Cardiac muscle cell (in vitro differentiated cells and primary cell): Measurements from ENCODE around the gene IFFO2. TPM values are rescaled to one million over a fixed set of nuclear protein-coding genes. Genes with fewer than 3 reads are reported as not detected.
A peak's percentile ranks its signal among the peaks of the same experiment; 100 is the strongest.

ENCODE experiments used
- DNase-seq, 2 donors: peaks; one replicate each; pipeline versions ENCODE4 v3.0.0 to v3.0.0-alpha.2; 2010 to 2017; ENCODE audit warnings: low read depth in 1 of 2, low spot score in 1 of 2
- H3K27ac ChIP-seq: fragments of 200-600 bp; sonication (generic); 2 replicates; pipeline ENCODE4 v1.5.1; 2016
- H3K27me3 ChIP-seq: fragments of 200-600 bp; sonication (generic); 2 replicates; pipeline ENCODE4 v1.6.0; 2016; ENCODE audit warnings: control low read depth
- H3K36me3 ChIP-seq: fragments of 200-600 bp; sonication (generic); 2 replicates; pipeline ENCODE4 v1.5.1; 2016; ENCODE audit warnings: control low read depth
- H3K4me1 ChIP-seq: fragments of 200-600 bp; sonication (generic); 2 replicates; pipeline ENCODE4 v1.8.1; 2017; ENCODE audit warnings: low read depth, mild to moderate bottlenecking, mixed run types
- H3K4me3 ChIP-seq: fragments of 200-600 bp; sonication (generic); 2 replicates; pipeline ENCODE4 v1.5.1; 2016; ENCODE audit warnings: mild to moderate bottlenecking
- H3K9me3 ChIP-seq: fragments of 200-600 bp; sonication (generic); 2 replicates; pipeline ENCODE4 v1.5.1; 2017; ENCODE audit warnings: low read depth, mild to moderate bottlenecking, control low read depth
- polyA plus RNA-seq: library from polyadenylated mRNA; unstranded; fragments of >200 nt; fragmentation: Nextera tagmentation; extraction: Ambion mirVana; gene quantifications from 2 replicates; pipeline ENCODE4 v1.2.1, GENCODE V29; 2016
- total RNA-seq: library from RNA; depleted of rRNA; stranded (reverse); fragments of >200 nt; gene quantifications from 2 replicates; pipeline ENCODE4 v1.2.3, GENCODE V29; 2016
- TF ChIP-seq, protein P1 (sequence below): IDR thresholded peaks from 2 replicates; pipeline ENCODE4 v1.5.1; 2012; ENCODE audit warnings: low read depth, mild to moderate bottlenecking, low read length

Gene IFFO2
- total and polyA plus RNA-seq, 2 experiments from 2014 or later: 0.78 to 18.5 TPM

- Histone ChIP-seq H3K4me1 (peaks cover 14% of the 10 kb centered on the region), H3K27ac (no peak overlapping the region), H3K36me3 (no peaks in the 10 kb centered on the region), H3K9me3 (no peaks in the 10 kb centered on the region), H3K27me3 (peaks cover 18% of the 10 kb centered on the region), H3K4me3 (peak overlapping the region; percentile 79)
- peak in 1 of 2 donors; percentile 44 for DNase-seq
- TF ChIP-seq, protein P1, sequence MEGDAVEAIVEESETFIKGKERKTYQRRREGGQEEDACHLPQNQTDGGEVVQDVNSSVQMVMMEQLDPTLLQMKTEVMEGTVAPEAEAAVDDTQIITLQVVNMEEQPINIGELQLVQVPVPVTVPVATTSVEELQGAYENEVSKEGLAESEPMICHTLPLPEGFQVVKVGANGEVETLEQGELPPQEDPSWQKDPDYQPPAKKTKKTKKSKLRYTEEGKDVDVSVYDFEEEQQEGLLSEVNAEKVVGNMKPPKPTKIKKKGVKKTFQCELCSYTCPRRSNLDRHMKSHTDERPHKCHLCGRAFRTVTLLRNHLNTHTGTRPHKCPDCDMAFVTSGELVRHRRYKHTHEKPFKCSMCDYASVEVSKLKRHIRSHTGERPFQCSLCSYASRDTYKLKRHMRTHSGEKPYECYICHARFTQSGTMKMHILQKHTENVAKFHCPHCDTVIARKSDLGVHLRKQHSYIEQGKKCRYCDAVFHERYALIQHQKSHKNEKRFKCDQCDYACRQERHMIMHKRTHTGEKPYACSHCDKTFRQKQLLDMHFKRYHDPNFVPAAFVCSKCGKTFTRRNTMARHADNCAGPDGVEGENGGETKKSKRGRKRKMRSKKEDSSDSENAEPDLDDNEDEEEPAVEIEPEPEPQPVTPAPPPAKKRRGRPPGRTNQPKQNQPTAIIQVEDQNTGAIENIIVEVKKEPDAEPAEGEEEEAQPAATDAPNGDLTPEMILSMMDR: no peak
Measured at GRCh38 chr1:18954270-18955071, 2.0 kb downstream of the IFFO2 start.

GRCh38 chr1:18953731-18954231 is 2.7 kb downstream of the IFFO2 start:
- Histone ChIP-seq H3K4me3 (no peak overlapping the region), H3K9me3 (no peaks in the 10 kb centered on the region), H3K4me1 (peaks cover 20% of the 10 kb centered on the region), H3K36me3 (no peaks in the 10 kb centered on the region), H3K27me3 (peaks cover 13% of the 10 kb centered on the region), H3K27ac (no peak overlapping the region)
- TF ChIP-seq, protein P1: no peak
- no peak for DNase-seq

DNA sequence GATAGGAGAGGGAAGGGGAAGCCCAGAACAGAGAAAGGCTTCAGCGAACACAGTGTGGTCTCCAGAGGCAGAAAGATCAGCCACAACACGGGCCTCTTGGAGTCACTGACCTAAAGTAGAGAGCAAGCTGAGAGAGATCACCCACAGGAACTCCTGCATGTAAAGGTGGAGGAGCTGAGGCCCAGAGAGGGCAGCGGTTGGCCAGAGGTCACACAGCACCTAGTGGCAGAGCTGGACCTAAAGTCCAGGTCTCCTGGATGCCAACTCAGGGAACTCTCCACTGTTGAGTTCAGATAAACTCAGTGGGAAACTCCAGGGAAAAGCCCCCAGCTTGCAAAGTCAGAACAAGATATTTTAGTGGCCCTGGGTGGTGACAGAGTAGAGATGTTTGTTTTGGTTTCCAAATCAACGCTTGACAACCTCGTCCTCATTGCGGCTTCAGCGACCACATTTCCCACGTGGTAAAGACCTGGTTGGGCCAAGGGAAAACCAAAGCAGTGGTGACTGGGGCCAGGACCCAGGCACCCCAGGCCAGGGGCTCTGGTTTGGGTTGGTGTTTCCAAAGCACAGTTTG is 4.6 kb downstream of the IFFO2 start:
- no peak overlapping the region for H3K4me3 ChIP-seq
- TF ChIP-seq, protein P1: no peak

DNA sequence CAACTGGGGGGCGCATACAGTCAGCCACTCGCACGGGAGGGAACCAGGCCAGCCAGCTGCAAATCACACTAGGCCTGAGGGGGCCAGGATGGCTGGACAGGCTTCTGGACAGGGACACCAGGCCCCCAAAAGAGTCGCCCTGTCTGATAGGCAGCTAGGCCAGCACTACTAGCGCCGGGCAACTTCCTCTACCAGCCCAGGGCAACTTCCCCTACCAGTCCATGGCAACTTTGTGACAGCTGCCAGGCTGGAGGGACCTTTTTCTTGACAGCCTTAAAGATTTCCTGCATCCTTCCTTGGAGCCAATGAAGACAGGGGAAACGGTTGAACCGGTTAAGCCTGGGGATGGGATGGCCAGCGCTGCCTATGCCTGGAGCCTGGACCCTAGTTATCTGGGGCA is 5.1 kb downstream of the IFFO2 start:
- Histone ChIP-seq H3K36me3 (no peaks in the 10 kb centered on the region), H3K27ac (no peak overlapping the region), H3K27me3 (no peaks in the 10 kb centered on the region), H3K9me3 (no peaks in the 10 kb centered on the region), H3K4me1 (peaks cover 20% of the 10 kb centered on the region), H3K4me3 (no peak overlapping the region)
- no peak for DNase-seq
- TF ChIP-seq, protein P1: no peak

More for the DNA sequence above, 4.6 kb downstream of the IFFO2 start:
- H3K4me1 ChIP-seq: peaks cover 20% of the 10 kb centered on the region
- H3K27me3 ChIP-seq: no peaks in the 10 kb centered on the region
- H3K36me3 ChIP-seq: no peaks in the 10 kb centered on the region
- peak in 1 of 2 donors; percentile 42 for DNase-seq
- H3K27ac ChIP-seq: no peak overlapping the region
- H3K9me3 ChIP-seq: no peaks in the 10 kb centered on the region

DNA sequence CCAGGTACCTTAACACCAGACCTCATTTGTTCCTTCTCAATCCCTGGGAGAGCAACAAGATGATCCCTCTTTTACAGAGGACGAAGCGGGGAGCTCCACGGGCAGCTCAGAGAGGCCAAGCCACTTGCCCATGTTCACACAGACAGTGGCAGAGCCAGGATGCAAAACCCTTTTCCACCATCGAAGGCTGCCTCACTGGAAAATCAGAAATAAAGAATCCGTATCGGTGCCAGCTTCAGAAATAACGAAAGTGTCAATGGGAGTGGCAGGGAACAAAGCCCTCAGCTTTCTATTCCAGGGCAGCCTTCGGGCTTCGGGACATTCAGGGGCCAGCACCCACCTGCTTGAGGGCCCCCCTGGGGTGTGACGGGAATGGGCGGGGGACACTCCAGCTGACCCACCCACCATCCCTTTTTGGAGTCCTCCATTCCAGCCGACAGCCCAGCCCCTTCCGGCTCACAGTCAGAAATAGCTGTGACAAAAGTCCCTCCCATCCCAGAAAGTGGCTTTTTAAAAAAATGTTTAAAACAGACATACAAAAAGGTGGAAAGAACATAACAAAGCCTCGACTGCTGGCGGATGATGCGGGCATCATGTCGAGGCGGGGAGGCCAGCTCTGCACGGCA is 6.0 kb downstream of the IFFO2 start:
- Histone ChIP-seq H3K27ac (peak overlapping the region; percentile 90), H3K27me3 (no peaks in the 10 kb centered on the region), H3K4me1 (peaks cover 26% of the 10 kb centered on the region), H3K36me3 (no peaks in the 10 kb centered on the region), H3K9me3 (no peaks in the 10 kb centered on the region), H3K4me3 (no peak overlapping the region)
- TF ChIP-seq, protein P1: no peak
- DNase-seq: no peak
